Measurements from ENCODE around the gene AGBL4.

- no peak for TF ChIP-seq GATA2 (IDR thresholded peaks at IDR 0.05; ENCODE audit: low read depth, low read length)
- TF ChIP-seq GATA3 (IDR thresholded peaks at IDR 0.05; ENCODE audit: low read depth, low read length): no peak
These were observed 1165.4 kb downstream of the AGBL4 start for GRCh38 chr1:48858200-48858920.

Data from SH-SY5Y (cell line).